Measurements from ENCODE around the gene PLXDC1.
A peak's percentile ranks its signal among the peaks of the same experiment; 100 is the strongest.

Gene PLXDC1

DNA sequence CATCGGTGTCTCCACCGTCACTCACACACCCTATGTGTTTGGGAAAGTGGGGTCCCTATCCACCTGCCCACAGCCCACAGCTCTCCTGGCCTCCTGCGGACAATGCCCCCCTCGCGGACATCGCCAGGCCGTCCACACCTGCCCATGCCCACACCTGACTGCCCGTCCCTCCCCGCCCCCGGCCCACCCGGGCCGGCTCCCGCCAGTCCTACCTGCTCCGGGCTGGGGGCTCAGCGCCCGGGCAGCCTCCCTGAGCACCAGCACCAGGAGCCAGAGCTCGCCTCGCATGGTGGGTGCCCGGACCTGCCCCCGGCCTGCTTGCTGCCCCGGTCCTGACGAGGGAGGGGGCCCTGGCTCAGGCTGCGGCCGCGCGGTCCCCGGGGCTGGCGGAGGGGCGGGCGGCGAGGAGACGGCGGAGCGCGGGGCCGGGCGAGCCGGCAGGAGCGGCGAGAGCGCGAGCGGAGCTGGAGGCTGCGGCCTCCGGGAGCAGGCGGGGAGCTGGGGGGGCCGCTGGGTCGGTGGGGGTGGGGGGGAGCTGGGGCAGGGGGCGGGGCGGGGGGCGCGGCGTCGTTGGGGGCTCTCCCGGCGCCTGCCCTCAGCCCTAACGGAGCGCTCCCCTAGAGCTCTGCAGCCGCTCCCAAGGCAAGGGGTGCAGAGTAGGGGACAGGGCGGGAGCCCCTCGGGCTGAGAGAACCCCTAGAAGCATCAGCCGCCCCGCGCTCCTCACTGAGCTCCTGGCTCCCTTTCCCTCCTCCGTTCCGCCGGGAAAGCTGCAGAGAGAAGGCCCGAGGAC, at the start of gene PLXDC1:
PLXDC1 (minus strand) TSS at position 488 of the 793 bp plus-strand sequence; CDS start at position 288, 200 bp downstream.
- DNase-seq: peak in 1 of 14 donors; percentile 28

DNA sequence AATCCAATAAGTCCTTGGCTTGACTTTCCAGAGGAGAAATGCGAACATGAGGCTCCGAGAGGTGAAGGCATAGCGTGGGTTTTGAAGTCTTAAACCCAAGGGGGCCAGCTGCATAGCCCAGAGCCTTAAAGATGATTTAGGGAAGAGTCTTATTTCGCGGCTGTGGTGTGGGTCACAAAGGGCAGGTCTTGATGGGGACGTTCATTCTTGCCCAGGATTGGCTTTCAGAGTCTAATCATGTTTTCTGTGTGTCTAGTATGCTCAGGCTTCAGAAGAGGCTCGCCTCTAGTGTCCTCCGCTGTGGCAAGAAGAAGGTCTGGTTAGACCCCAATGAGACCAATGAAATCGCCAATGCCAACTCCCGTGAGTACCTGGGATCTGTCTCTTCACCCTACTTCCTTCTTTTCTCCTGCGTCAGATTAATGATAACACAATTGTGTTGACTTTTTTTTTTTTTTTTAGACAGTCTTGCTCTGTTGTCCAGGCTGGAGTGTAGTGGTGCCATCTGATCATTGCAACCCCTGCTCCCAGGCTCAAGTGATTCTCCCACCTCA, 49.6 kb upstream of the PLXDC1 start:
- no peak for DNase-seq

DNA sequence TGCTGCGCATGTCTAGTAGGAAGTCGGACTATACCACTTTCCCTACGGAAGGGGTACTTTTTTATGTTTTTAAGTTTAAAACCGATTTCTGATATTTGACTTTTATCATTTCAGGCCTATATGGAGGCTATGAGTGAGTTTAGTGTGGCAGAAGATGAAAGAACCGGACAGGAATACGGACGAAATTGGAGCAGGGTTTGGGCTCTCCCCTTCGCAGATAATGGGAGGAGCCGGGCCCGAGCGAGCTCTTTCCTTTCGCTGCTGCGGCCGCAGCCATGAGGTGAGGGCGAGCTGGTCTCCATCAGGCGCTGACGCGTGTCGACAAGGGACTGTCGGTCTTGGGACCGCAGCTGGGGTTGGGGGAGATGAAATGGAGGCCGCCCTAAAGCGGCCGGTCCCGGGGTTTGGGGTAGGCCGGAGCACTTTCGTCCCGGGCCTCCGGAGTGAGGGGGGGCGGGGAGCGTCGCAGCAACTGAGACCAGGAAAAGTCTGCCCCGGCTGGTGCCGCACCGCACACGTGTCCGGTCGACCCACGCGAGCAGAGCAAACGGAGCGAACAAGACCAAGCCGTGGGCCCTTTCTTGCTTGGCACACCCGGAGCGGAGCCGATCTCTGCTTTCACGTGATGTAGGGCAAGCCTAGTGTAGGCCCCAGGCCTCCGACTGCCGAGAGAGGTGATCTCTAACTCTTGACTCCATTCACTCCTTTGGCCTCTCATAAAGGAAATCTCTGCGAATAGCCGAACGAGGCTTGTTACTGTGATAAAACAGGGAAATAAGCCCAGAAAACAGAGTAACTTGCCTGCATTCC, 48.8 kb upstream of the PLXDC1 start, which contains the start of gene RPL19:
RPL19 (plus strand) TSS at position 214 of the 810 bp plus-strand sequence; CDS start at position 276, 62 bp downstream.
- DNase-seq: peak in 13 of 14 donors; percentile 29 to 95 (median 86)

DNA sequence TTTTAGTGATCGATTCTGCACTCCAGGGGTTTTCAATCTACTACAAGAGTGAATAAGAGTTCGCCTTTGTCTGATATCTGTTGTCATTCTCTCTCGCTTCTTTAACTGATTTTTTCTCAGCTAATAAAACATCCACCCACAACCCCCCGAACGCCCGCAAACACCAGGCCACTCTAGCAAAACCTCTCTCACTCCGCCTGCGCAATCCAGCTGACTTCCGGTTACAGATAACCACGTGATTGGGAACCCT, 48.3 kb upstream of the PLXDC1 start:
- DNase-seq: peak in 10 of 14 donors; percentile 33 to 90 (median 85)

DNA sequence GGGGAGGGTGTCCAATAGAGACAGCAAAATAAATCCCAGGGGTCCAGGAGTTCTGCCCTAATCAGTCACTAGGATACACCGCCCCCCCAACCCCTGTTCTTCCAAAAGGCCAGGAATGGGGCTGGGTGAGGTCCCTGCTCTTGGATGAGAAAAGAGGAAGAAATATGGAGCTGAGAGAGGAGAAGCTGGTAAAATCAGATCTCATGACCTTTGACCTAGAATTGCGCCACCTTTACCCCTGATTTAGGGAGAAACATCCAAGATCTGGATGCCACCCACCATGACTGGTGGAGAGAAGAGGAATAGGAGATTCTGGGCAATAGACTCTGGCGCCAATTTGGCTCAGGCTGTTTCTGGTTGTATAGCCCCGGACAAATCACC, 46.7 kb upstream of the PLXDC1 start:
- no peak for DNase-seq

DNA sequence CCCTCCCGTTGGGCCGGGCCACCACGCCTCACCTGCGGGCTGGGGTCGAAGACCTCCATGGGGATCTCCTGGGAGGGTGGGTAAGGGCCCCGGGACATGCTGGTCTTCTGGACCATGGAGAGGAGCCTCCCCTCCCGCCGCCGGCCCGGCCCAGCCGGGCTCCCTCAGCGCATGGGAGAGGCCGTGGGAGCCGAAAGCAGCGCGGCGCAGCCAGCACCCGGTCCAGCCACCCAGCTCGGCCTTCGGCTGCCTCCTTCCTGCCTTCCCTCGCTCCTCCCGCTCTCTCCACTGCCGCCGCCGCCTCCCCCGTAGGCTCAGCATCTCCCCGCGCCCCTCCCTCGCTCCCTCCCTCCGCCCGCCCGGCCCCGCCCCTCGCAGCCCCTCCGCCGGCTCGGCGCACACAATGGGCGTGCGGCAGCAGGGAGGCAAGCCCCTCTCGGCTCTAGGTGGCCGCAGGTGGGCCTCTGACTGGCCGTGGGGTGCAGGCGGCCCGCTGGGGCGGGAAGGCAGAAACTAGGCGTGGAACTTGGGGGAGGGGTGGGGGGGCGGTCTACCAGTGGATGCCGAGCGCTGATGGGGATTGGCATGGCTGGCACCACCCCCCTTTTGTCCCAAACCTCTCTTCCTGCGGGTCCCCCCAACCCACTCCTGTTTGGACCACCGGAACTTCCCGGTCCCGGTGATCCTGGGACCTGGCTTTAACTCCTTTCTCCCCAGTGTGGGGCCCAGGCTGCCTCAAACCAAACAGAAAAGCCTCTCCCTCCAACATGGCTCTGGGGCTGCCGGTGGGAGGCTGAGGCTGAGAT, 46.1 kb upstream of the PLXDC1 start, which contains the start of gene CACNB1:
CACNB1 (minus strand) TSS at position 290 of the 806 bp plus-strand sequence; CDS start at position 116, 174 bp downstream.
- peak in 12 of 14 donors; percentile 28 to 73 (median 62) for DNase-seq

DNA sequence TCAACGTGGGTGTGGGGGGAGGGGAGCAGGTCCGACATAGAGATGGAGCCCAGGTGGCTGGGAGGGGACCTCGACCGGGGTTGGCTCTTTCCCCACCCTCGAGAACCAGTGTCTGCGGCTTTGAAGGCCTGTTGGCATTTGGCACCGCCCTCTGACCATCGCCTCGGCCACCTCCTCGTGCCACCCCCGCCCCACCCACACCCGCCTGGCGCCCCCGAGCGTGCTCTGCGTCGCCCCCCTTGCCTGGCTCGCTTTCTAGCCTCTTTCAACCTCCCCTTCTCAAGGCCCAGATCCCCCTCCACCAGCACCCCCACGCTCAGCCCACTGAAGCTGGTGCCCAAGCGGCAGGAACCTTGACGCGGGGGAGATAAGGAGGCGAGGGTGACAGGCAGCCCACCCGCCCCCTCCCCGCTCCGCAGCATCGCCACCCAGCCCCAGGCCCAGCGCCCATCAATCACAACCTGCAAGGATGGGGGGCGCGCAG, 45.4 kb upstream of the PLXDC1 start:
- peak in 3 of 14 donors; percentile 29 to 43 (median 33) for DNase-seq

DNA sequence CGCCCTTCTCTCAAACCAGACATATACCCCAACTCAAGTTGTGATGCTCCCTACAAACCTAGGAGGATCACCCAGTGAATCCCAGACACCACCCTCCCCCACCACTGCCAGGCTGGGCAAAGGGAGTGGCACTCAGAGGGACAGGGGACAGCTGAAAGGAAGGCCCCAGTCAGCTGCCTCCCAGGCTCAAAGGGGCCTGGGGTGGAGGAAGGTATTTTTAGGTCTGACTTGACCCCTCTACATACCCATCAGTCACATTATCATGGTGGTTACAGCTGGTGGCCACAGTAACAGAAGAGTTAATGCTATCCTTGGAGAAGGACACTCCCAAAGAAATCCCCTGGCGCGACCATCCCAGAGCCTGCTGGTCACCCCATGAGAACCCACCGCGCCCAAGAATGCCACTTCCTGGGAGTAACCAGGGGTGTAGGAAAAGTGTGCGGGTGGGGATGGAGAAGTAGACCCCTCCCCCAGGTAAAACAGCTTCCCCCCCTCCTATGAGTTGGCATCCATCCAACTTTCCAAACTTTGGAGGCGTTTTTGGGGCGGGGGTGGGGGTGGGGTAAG, 44.9 kb upstream of the PLXDC1 start:
- DNase-seq: no peak

DNA sequence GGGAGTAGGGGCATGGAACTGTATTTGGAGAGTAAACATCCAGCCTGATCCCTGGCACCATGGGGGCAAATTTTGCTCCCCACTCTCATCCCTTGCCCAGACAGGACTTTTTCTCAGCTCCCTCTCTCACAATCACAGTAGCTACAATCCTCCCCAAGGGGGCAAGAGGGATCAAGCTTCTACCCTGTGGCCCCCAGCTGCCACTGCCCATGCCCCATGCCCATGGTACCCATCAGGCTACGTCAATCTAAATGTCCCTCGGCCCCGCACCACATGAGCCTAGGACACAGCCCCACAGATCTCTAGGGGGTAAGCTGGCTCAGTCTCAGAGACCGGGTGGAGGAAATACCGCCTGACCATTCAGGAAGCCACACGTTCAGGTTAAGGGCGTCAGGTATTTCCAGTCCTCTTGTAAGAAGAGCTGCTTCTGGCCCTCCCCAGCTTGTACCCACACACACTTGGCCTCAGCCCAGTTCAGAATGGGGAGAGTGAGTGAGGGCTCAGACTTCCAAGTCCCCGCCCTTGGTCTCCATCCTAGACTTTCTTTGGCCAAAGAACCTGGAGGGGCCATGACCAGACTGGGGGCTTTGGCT, 44.2 kb upstream of the PLXDC1 start:
- peak in 5 of 14 donors; percentile 30 to 61 (median 45) for DNase-seq

DNA sequence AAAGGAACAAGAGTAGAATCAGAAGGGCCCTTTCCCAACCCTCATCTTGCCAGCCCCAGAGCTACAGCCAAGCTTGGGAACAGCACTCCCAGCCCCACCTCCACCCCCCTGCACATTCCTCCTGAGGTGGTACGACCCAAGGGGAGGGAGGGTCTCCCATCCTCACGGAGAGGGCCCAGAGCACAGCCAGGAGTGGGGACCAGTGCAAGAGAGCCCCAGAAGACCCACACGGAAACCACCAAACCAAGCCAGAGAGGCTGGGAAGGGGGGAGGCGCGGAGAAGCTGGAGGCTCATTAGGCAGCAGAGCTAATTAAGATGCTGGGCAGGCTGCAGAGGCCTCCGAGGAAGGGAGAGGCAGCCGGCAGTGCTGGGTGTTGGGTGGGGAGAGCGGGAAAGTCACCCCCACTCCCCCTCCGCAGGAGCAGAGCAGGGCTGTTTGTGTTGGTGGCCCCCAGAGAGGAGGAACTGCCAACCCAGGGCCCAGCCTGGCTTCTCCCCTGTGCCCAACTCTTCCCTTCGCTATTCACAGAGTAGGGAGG, 43.6 kb upstream of the PLXDC1 start:
- peak in 11 of 14 donors; percentile 39 to 75 (median 55) for DNase-seq

DNA sequence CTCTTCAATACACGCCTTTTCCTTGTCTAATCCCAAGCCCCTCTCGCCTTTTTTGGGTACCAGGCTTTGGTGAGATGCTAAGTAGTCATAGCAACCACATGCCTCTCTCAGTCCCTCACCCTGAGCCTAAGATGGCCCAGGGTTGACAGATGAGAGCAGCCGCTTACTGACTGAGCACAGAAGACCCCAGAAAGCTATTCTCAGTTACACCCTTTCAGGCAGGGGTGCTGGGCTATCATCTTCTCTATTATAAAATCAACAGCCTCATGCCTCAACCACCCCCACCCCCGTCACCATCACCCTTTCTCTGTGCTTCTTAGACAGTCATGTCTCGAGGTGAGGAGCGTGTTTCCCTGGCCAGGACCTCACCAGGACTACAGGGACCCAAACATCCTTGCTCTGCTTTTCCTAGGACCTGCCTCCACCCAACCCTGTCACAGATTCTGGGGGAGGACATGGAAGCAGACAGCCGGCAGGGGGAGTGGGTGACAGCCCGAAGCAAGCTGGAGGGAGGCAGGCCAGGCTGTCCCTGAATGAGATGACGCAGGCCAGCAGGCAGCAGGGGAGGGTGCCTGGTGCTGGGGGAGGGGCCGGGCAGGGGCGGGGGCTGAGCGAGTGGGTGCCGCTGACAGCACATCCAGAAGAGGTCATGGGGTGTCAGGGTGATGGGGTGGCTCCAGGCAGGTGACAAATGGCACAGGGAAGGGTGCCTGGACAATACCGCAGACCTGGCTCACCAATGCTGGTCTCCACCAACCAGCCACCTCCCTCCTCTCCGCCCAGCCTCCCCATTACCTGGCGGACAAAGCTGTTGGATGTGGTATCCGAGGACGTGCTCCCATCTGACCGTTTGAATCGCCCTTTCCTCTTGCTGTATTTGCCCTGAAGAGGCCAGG, 42.9 kb upstream of the PLXDC1 start:
- peak in 12 of 14 donors; percentile 29 to 87 (median 54) for DNase-seq

DNA sequence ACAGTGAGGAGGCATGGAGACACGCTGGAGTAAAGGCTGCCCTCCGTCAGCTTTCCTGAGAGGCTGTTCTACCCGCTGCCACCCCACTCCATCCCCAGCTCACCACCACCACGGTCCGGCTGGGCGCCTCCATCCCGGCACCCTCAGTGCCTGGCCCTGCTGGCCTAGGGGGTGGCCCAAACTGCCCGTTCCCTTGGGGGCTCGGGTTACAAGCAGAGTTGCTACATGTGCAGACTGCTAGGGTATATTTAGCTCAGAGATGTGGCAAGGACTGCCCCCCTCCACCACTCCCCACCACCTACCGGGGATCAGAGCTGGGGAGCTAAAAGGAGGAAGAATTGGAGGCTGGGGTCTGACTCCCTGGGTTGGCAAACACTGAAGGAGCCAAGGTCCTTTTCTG, 41.9 kb upstream of the PLXDC1 start:
- no peak for DNase-seq

DNA sequence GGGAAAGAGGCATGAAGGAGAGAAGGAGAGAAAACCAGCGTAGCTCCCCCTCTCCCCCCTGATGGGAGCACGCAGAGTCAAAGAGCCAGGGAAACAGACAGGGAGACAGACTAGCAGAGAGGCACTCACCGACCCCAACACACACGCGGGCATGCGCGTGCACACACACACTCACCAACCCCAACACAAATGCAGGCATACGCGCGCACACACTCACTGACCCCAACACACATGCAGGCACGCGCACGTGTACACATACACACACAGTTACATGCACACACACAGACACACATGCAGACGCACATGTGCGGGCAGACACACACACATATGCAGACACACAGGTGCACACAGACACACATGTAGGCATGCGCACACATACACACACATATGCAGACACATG, 41.5 kb upstream of the PLXDC1 start:
- DNase-seq: no peak

DNA sequence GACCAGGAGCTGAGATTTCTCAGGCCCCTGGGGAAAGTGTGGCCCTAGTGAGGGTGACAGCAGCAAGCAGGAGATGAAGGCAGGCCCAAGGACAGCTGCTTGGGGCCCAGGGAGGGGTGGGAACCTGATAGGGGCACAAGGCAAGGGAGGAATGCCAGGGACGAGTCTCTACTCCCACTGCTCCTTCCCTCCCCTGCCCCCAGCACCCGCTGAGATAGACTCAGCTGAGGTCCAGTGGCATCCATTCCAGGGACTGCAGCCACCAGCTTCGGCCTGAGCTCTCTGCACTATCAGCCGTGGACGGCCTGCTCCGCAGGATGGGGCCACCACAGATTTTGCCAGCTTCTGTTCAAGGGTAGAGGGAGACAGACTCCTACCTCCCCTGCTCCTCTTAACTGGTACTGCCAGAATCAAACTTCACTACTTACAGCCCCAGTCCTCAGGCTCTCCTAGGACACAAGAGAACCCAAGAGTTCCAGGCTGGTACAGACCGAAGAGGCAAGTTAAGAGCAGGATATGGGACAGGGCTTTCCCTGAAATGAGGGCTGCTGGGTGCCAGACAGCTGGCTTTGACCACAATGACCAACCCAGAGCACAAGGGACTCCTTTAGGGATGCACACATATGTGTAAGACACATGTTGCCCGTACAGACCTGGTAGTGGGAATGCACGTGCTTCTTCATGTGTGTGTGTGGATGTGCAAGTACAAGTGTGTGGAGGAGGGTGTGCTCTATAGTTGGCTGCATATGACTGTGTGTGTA, 40.5 kb upstream of the PLXDC1 start:
- DNase-seq: no peak

DNA sequence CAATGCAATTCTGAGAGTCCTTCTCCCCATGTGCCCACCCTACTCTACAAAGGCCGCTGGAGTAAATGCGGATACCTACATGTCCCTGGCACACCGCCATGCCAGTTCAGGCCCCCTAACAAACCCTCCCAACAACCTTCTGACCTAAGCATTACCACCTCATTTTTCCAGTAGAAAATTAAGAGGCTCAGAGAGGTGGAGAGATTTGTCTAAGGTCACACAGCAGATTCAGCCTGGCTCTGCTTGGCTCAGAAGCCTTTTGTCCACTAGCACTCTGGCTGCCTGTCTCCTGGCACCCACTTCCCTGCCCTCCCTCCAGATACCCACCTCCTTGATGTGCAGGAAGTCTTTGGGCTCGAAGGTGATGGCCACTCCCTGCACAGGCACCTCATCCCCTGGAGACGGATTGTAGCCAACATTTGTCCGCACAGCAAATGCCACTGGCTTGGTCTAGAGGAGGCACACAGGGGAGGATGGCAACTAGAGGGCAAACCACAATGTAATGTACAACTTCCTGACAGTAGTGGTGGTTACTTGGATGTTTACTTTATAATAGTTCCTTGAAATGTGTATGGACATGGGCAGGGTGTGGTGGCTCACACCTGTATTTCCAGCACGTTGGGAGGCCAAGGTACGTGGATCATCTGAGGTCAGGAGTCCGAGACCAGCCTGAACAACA, 35.9 kb upstream of the PLXDC1 start:
- DNase-seq: no peak

DNA sequence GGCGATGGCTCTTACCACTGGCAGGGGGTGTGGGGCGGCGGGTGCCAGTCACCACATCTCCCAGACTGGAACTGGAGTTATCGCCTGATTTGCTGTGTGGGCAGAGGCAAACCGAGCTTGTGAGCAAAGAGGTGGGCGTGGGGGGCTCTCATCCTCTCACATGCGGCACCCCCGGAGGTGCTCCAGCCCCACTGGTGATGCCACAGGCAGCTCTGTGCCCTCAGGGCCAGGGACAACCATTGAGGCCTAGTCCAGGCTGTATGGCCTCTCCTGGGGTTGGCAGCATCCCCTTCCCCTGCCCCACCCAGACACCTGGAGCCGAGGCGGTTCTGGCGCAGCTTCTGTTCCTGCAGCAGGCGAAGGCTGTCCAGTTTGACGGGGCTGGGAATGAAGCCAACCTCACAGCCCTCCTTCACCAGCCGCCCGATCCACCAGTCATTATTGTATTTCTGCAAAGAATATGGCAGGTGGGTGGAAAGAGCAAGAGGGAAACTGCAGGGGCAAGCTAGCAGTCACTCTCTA, 35.1 kb upstream of the PLXDC1 start:
- no peak for DNase-seq

DNA sequence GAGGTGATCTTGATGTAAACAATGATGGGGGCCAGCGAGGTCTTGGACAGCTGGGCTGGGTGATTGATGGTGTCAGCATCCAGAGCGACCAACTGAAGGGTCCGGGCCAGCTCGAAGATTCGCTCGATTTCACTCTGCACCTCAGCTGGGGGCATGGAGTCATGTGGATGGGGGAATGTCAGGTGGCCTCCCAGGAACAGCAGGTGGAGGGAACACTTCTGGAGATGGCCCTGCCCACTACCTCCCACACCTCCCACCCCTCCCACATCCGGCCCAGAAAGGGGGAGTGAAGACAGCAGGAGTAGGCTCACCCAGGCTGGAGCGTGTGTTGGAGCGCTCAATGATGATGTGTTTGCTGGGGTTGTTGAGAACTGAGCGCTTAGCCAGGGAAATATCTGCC, 32.3 kb upstream of the PLXDC1 start:
- DNase-seq: no peak

DNA sequence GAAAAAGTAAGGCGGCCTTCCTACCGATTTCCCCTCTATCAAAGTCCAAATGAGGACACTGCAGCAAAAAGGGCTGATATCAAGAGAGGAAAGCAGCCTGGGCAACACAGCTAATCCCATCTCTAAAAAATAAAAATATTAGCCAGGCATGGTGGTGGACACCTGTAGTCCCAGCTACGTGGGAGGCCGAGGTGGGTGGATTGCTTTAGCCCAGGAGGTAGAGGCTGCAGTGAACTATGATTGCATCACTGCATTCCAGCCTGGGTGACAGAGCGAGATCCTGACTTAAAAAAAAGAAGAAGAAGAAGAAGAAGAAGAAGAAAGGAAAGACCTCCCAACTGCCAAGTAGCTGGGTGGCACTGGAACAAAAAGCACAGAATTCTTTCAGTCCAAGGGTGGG, 31.6 kb upstream of the PLXDC1 start:
- no peak for DNase-seq
